Measurements from ENCODE around the gene ETHE1. TPM values are rescaled to one million over a fixed set of nuclear protein-coding genes. Genes with fewer than 3 reads are reported as not detected.

Gene ETHE1
- total and polyA plus RNA-seq, 4 donors: 30.4 to 45.1 (median 34.5) TPM

GRCh38 chr19:43527860-43528622 lies 1.0 kb upstream of the ETHE1 start:
- peak overlapping the region in 1 of 2 donors; percentile 2 for H3K27ac ChIP-seq (ENCODE audit: low read depth in 1 of 2, low read length in 2 of 2)
- 27% methylated on average over 13 of the region's 13 CpGs for WGBS
- H3K36me3 ChIP-seq (ENCODE audit: control insufficient read depth in 4 of 4, insufficient read depth in 3 of 4, low read depth in 1 of 4, low read length in 3 of 4): no peaks in the 10 kb centered on the region
- H3K9me3 ChIP-seq (ENCODE audit: control insufficient read depth in 4 of 4, low read length in 3 of 4): no peaks in the 10 kb centered on the region
- TF ChIP-seq MAX (IDR thresholded peaks at IDR 0.05): no peak
- no peak for TF ChIP-seq HNF4G (IDR thresholded peaks at IDR 0.05)
- TF ChIP-seq CTCF (IDR thresholded peaks at IDR 0.05; ENCODE audit: low read depth, low read length, missing input control): no peak
- TF ChIP-seq YY1 (IDR thresholded peaks at IDR 0.05): no peak
- TF ChIP-seq TAF1 (conservative IDR thresholded peaks at IDR 0.05): no peak
- no peak for TF ChIP-seq FOXA1 (IDR thresholded peaks at IDR 0.05)
- no peak for TF ChIP-seq RAD21 (IDR thresholded peaks at IDR 0.05)
- no peak for TF ChIP-seq RXRA (IDR thresholded peaks at IDR 0.05)
- no peak for TF ChIP-seq NR2F2 (IDR thresholded peaks at IDR 0.05)
- no peak for TF ChIP-seq REST (IDR thresholded peaks at IDR 0.05)
- TF ChIP-seq EGR1 (IDR thresholded peaks at IDR 0.05; ENCODE audit: low read depth in 2 of 2): no peak
- TF ChIP-seq HNF4A (conservative IDR thresholded peaks at IDR 0.05): no peak
- no peak for TF ChIP-seq ATF3 (IDR thresholded peaks at IDR 0.05)
- no peak for TF ChIP-seq SP1 (IDR thresholded peaks at IDR 0.05)
- no peak for TF ChIP-seq FOXA2 (IDR thresholded peaks at IDR 0.05)
- no peak for TF ChIP-seq GABPA (IDR thresholded peaks at IDR 0.05 in 1 of 2, conservative IDR thresholded peaks at IDR 0.05 in 1 of 2)
- H3K27me3 ChIP-seq (ENCODE audit: control insufficient read depth in 4 of 4, insufficient read depth in 4 of 4, low read length in 3 of 4): no peaks in the 10 kb centered on the region
- peak overlapping the region in 1 of 2 donors; percentile 41 for H3K9ac ChIP-seq (ENCODE audit: low read depth in 1 of 2, low read length in 2 of 2)
- peaks cover 1 to 43% (median 36%) of the 10 kb centered on the region in 4 donors for H3K4me1 ChIP-seq (ENCODE audit: control insufficient read depth in 4 of 4, insufficient read depth in 4 of 4, low read length in 3 of 4)
- DNase-seq (ENCODE audit: low spot score): no peak
- H3K4me3 ChIP-seq (ENCODE audit: low read depth in 1 of 3, low read length in 3 of 3): peak overlapping the region in 1 of 3 donors; percentile 94

Measured in liver (tissue), 9 donors.